DND-41 (cell line): ENCODE results near the gene CDR2L.

Source experiments
- EZH2 ChIP-seq: IDR thresholded peaks from 3 replicates; pipeline ENCODE4 v1.6.1; 2012; ENCODE audit warnings: borderline replicate concordance, low read depth, mild to moderate bottlenecking, moderate library complexity, low read length, inconsistent platforms; ENCODE audit not compliant: severe bottlenecking
- TF ChIP-seq, protein P1 (sequence below): IDR thresholded peaks from 2 replicates; pipeline ENCODE4 v1.5.1; 2012; ENCODE audit warnings: borderline replicate concordance, low read length, moderate library complexity, mild to moderate bottlenecking; ENCODE audit not compliant: poor library complexity, severe bottlenecking; ENCODE audit errors: extremely low read depth

DNA sequence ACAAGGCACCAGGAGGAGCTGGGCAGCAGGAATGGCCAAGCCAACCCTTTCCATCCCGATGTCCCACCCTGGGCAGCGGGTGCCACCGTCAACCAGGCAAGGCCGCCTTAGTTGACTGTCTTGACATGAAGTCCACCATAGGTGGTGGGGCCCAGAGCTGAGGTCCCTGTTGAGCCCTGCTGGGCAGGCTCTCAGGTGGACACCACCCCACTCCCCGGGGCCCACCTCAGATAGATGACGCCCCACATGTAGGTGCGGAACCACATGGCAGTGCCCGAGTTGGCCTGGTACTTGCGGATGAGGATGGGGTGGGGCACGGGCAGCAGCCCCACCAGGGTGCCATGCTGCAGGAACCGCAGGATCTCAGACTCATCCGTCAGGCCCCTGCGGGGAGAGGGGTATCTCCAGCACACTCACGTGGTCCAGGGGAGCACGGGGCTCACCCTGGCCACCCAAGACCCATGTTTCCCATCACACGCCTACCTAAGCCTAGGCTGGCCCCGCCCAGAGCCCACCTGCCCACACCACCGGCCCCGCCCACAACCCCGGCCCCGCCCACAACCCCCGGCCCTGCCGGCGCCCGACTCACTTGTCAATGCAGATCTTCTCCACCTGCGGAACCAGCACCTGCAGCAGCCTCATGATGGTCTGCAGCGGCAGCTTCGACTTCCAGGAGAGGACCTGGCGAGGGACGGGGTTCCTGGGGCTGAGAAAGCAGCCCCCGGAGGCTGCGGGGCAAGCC is 35.6 kb upstream of the CDR2L start:
- TF ChIP-seq, protein P1, sequence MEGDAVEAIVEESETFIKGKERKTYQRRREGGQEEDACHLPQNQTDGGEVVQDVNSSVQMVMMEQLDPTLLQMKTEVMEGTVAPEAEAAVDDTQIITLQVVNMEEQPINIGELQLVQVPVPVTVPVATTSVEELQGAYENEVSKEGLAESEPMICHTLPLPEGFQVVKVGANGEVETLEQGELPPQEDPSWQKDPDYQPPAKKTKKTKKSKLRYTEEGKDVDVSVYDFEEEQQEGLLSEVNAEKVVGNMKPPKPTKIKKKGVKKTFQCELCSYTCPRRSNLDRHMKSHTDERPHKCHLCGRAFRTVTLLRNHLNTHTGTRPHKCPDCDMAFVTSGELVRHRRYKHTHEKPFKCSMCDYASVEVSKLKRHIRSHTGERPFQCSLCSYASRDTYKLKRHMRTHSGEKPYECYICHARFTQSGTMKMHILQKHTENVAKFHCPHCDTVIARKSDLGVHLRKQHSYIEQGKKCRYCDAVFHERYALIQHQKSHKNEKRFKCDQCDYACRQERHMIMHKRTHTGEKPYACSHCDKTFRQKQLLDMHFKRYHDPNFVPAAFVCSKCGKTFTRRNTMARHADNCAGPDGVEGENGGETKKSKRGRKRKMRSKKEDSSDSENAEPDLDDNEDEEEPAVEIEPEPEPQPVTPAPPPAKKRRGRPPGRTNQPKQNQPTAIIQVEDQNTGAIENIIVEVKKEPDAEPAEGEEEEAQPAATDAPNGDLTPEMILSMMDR = no peak
- no peak for TF ChIP-seq EZH2
